Activated CD4-positive, alpha-beta T cell treated with anti-CD3 and anti-CD28 coated beads, Interleukin-2, amount 50 U/mL, for 4 hours (primary cell): ENCODE measurements around the gene GNB4.

ENCODE experiments used
- DNase-seq, 2 experiments: peaks; one replicate each; pipeline ENCODE4 v3.0.0-alpha.2; 2020

GNB4 gene

GRCh38 chr3:179348325-179349013 lies 102.8 kb downstream of the GNB4 start:
- no peak for DNase-seq

GRCh38 chr3:179347345-179348194 lies 103.7 kb downstream of the GNB4 start, which contains the start of gene MFN1:
Gene MFN1 (plus strand): TSS chr3:179347709. CDS start chr3:179348852, 1,143 bp downstream.
- DNase-seq = peak; percentile 85 to 86
